Heart left ventricle (tissue), 16 donors: ENCODE measurements around the gene CDC7. TPM values are rescaled to one million over a fixed set of nuclear protein-coding genes. Genes with fewer than 3 reads are reported as not detected.
"Not testable (repeated sequence)": the region's sequence is repeated elsewhere in the genome, so short reads cannot be mapped to it uniquely, and the experiment has no call there.

Experiments used
- ATAC-seq, 4 donors: fragments of 200-7000 bp; cut with Tn5 transposase; one replicate each; pipeline ENCODE4 v1.9.1; 2020 to 2022; ENCODE audit warnings: moderate library complexity in 4 of 4, mild to moderate bottlenecking in 3 of 4, moderate number of reproducible peaks in 1 of 4
- DNase-seq, 5 donors: peaks; one replicate each; pipeline ENCODE4 v3.0.0-alpha.2; 2020
- H3K27ac ChIP-seq, 12 donors: fragments of 200-600 bp; sonication (generic) in 4 of 12; one replicate each; pipeline versions ENCODE4 v1.5.0 to v1.8.0; 2016 to 2022; ENCODE audit warnings: mild to moderate bottlenecking in 2 of 12
- H3K27me3 ChIP-seq, 9 donors: fragments of 200-600 bp; sonication (generic) in 2 of 9; one replicate each; pipeline versions ENCODE4 v1.5.1 to v1.8.0; 2016 to 2022; ENCODE audit warnings: mild to moderate bottlenecking in 3 of 9
- H3K36me3 ChIP-seq, 9 donors: fragments of 200-600 bp; sonication (generic) in 2 of 9; one replicate each; pipeline versions ENCODE4 v1.5.0 to v1.8.0; 2018 to 2022; ENCODE audit warnings: mild to moderate bottlenecking in 2 of 9
- H3K4me1 ChIP-seq, 12 donors: fragments of 200-600 bp; sonication (generic) in 4 of 12; one replicate each; pipeline versions ENCODE4 v1.5.0 to v1.8.0; 2016 to 2022; ENCODE audit warnings: mild to moderate bottlenecking in 3 of 12
- H3K4me3 ChIP-seq, 12 donors: fragments of 200-600 bp; sonication (generic) in 4 of 12; one replicate each; pipeline versions ENCODE4 v1.5.0 to v1.8.0; 2017 to 2022; ENCODE audit warnings: mild to moderate bottlenecking in 9 of 12, moderate library complexity in 4 of 12
- H3K9me3 ChIP-seq, 12 donors: fragments of 200-600 bp; sonication (generic) in 4 of 12; one replicate each; pipeline versions ENCODE4 v1.5.0 to v1.8.0; 2016 to 2022; ENCODE audit warnings: mild to moderate bottlenecking in 1 of 12
- CTCF ChIP-seq, 12 donors: fragments of 200-600 bp; sonication (generic) in 4 of 12; IDR thresholded peaks; one replicate each; pipeline versions ENCODE4 v1.5.0 to v1.8.0; 2018 to 2022; ENCODE audit warnings: antibody characterized with exemption in 12 of 12, mild to moderate bottlenecking in 5 of 12
- POLR2A ChIP-seq, 2 donors: fragments of 450-650 bp; IDR thresholded peaks; one replicate each; pipeline ENCODE4 v1.6.1; 2017; ENCODE audit warnings: antibody characterized with exemption in 2 of 2, mild to moderate bottlenecking in 2 of 2, moderate library complexity in 2 of 2
- WGBS, 4 donors: extraction: QIAGEN DNeasy Blood & Tissue Kit in 2 of 4; methylation state at CpG; one replicate each; pipeline versions ENCODE4 v1.1.5 to v1.1.7; 2013 to 2018; 5-methylcytosine and 5-hydroxymethylcytosine counted together
- intact Hi-C, 10 donors: fragments of 100-400 bp; cut with DNase I; formaldehyde crosslinking; loops; one replicate each; pipeline versions ENCODE4 v1.11.1 to v1.14.2; 2022
- long read RNA-seq, 3 donors: library from polyadenylated mRNA; unstranded; transcript quantifications; one replicate each; pipeline ENCODE4 v2.0.0, GENCODE V29; 2020 to 2021
- polyA plus RNA-seq, 2 donors: library from polyadenylated mRNA; stranded (reverse); fragments of 200-250 nt; gene quantifications; one replicate each; pipeline ENCODE4 v1.2.3, GENCODE V29; 2013
- total RNA-seq, 9 donors: library from RNA; depleted of rRNA in 2 of 9; stranded (reverse); fragments of >200 nt in 2 of 9; fragmentation: NEBNext Ultra II Directional in 3 of 9; extraction: Animal tissue kit (Norgen Biotek cat#: 25700) in 3 of 9; gene quantifications; one replicate each; pipeline versions ENCODE4 v1.1.0 to v1.2.4, GENCODE V29; 2016 to 2023
- donor health status: ischemic (EF 13 %, LVEDD 7.1; RV severe dilation, severe dysfunction).
- donor health status: healthy with polysubstance abuse.
- donor health status: DM: no; HTN: yes; CAD: no.
- donor health status: DM: no; HTN: no; CAD: no.
- donor health status: ischemic (EF 25% LVEDD 6.9; RV normal size, moderate dysfunction).
- donor health status: ischemic (EF 25% LVEDD 5.7; RV mildly dilated, moderate dysfunction).
- donor health status: healthy.
- donor health status: DM: yes; HTN: yes; CAD: no.
- donor health status: ischemic (EF 35%, LVEDD 5.7; RV mildly dilated, moderate dysfunction).
- donor health status: nonischemic (EF 11% LVEDD 7.7; RV severe dilation, severe dysfunction).
- donor health status: DM: yes; HTN: yes; CAD: no.
- donor health status: PGD.
- donor health status: ischemic (EF 29% LVEDD 5.4; RV normal size, mild dysfunction).
- donor health status: nonischemic (EF 23%, LVEDD 6.1; RV moderate dilation, normal function).

Gene CDC7
- 1 to 10 TPM in 4 of 9 donors, under 1 TPM in 5; 0.36 to 6.3 (median 0.97) TPM for total RNA-seq
- 1 to 10 TPM in 1 of 2 donors, under 1 TPM in 1; 0.30 to 1.2 TPM for polyA plus RNA-seq
- long read RNA-seq, donor 1 = 0 reads
- long read RNA-seq, donor 2, partial matches to known transcripts = 0 of 4 reads
- long read RNA-seq, donor 2, other reads (novel, unspliced or antisense) = 1 of 4 reads
- long read RNA-seq, donor 3, partial matches to known transcripts = 0 of 2 reads
- long read RNA-seq, donor 3, other reads (novel, unspliced or antisense) = 0 of 2 reads

GRCh38 chr1:91500756-91501522, at the start of gene CDC7:
Gene CDC7 (plus strand): TSS chr1:91500851. CDS start chr1:91501717, 866 bp downstream.
- Histone ChIP-seq H3K9me3 (no peaks in the 10 kb centered on the region), H3K27ac (peak within 1 kb of the TSS; percentile 54 to 92 (median 84)), H3K36me3 (no peaks in the 10 kb centered on the region), H3K4me3 (peak within 1 kb of the TSS; percentile 45 to 79 (median 64)), H3K27me3 (no peaks in the 10 kb centered on the region), H3K4me1 (peaks cover 0 to 35% (median 13%) of the 10 kb centered on the region in 12 donors)
- peak; percentile 11 to 59 (median 41) for TF ChIP-seq CTCF (IDR thresholded peaks at IDR 0.05)
- peak in 1 of 2 donors; percentile 27 for TF ChIP-seq POLR2A (IDR thresholded peaks at IDR 0.05)
- peak; percentile 91 to 95 (median 93) for DNase-seq
- intact Hi-C loops = loop anchor here in 8 of 10 donors (2.0 to 10.0 kb wide), 7 partner anchors 96 to 794 kb away; partner anchors contain the start of genes GLMN (in 3 of the 8), HFM1 (in 3 of the 8), RPAP2 (in 3 of the 8) and ZNF644 (in 1 of the 8)
- 0 to 1% (median 1%) methylated on average over 53 to 68 of the region's 68 CpGs for WGBS, 4 donors
- ATAC-seq = peak; percentile 96 to 97 (median 96)

- no peaks in the 10 kb centered on the region for H3K27me3 ChIP-seq
- TF ChIP-seq CTCF (IDR thresholded peaks at IDR 0.05) (no peak), POLR2A (IDR thresholded peaks at IDR 0.05) (no peak)
- no peak for ATAC-seq
- no peak for DNase-seq
- intact Hi-C loops = no loop called here
- H3K9me3 ChIP-seq = no peaks in the 10 kb centered on the region
- peaks cover 0 to 5% (median 0%) of the 10 kb centered on the region in 12 donors for H3K4me1 ChIP-seq
- no peak overlapping the region for H3K4me3 ChIP-seq
- H3K36me3 ChIP-seq = no peaks in the 10 kb centered on the region
- 82 to 90% (median 84%) methylated on average over 2 of the region's 2 CpGs for WGBS, 4 donors
- no peak overlapping the region for H3K27ac ChIP-seq
Observed at GRCh38 chr1:91454136-91454535, 46.5 kb upstream of the CDC7 start.

GRCh38 chr1:91455334-91455733, 45.3 kb upstream of the CDC7 start:
- WGBS, 4 donors = 63 to 93% (median 67%) methylated on average over 3 of the region's 3 CpGs
- Histone ChIP-seq H3K27me3 (no peaks in the 10 kb centered on the region), H3K36me3 (no peaks in the 10 kb centered on the region), H3K4me3 (no peak overlapping the region), H3K9me3 (no peaks in the 10 kb centered on the region), H3K4me1 (peaks cover 0 to 3% (median 0%) of the 10 kb centered on the region in 12 donors), H3K27ac (no peak overlapping the region)
- DNase-seq (no peak), ATAC-seq (peak in 1 of 4 donors; percentile 26)
- TF ChIP-seq CTCF (IDR thresholded peaks at IDR 0.05) (no peak), POLR2A (IDR thresholded peaks at IDR 0.05) (no peak)
- intact Hi-C loops = no loop called here

GRCh38 chr1:91455896-91456295, 44.8 kb upstream of the CDC7 start:
- DNase-seq = no peak
- Histone ChIP-seq H3K4me1 (peaks cover 0 to 3% (median 0%) of the 10 kb centered on the region in 12 donors), H3K27me3 (no peaks in the 10 kb centered on the region), H3K36me3 (no peaks in the 10 kb centered on the region), H3K4me3 (no peak overlapping the region), H3K27ac (no peak overlapping the region), H3K9me3 (no peaks in the 10 kb centered on the region)
- WGBS, 4 donors = 68 to 70% (median 68%) methylated on average over 1 of the region's 1 CpG
- intact Hi-C loops = no loop called here
- no peak for ATAC-seq
- no peak for TF ChIP-seq POLR2A (IDR thresholded peaks at IDR 0.05)
- no peak for TF ChIP-seq CTCF (IDR thresholded peaks at IDR 0.05)

- intact Hi-C loops, DNase-seq: not testable (repeated sequence)
- WGBS, 4 donors = 70 to 81% (median 77%) methylated on average over 2 of the region's 2 CpGs
Observed at GRCh38 chr1:91465350-91465749, 35.3 kb upstream of the CDC7 start.

More at GRCh38 chr1:91465350-91465749, 35.3 kb upstream of the CDC7 start:
- not testable (repeated sequence) for H3K27me3 ChIP-seq, ATAC-seq, H3K4me3 ChIP-seq, H3K36me3 ChIP-seq, H3K27ac ChIP-seq, H3K4me1 ChIP-seq
- H3K9me3 ChIP-seq = peaks cover 0 to 28% (median 16%) of the 10 kb centered on the region in 12 donors
